GM13976 (cell line): Measurements from ENCODE around the gene RFC4.

Source experiments
- DNase-seq: peaks from one replicate; pipeline ENCODE4 v3.0.0; 2012; ENCODE audit warnings: low spot score
- CTCF ChIP-seq: IDR thresholded peaks from 2 replicates; pipeline ENCODE4 v1.5.1; 2012; ENCODE audit warnings: borderline replicate concordance, mild to moderate bottlenecking; ENCODE audit not compliant: insufficient read depth; ENCODE audit errors: extremely low read depth, missing control alignments, control extremely low read depth
- in situ Hi-C: fragments of 300-500 bp; cut with MboI; formaldehyde crosslinking; loops from one replicate; pipeline ENCODE4 v1.12.0; 2022; ENCODE audit warnings: low sequenced_read_pairs, mixed read lengths, inconsistent platforms; ENCODE audit not compliant: unreplicated experiment

The RFC4 gene

GRCh38 chr3:186802701-186803100 lies 3.6 kb downstream of the RFC4 start:
- TF ChIP-seq CTCF: no peak
- in situ Hi-C loops: no loop called here
- DNase-seq: no peak

GRCh38 chr3:186800285-186800684 lies 6.0 kb downstream of the RFC4 start:
- in situ Hi-C loops: no loop called here
- no peak for TF ChIP-seq CTCF
- DNase-seq: no peak

- in situ Hi-C loops: no loop called here
- TF ChIP-seq CTCF: no peak
- no peak for DNase-seq
Observed at GRCh38 chr3:186798239-186798874, 7.9 kb downstream of the RFC4 start.

GRCh38 chr3:186790261-186790981 lies 15.9 kb downstream of the RFC4 start:
- no peak for DNase-seq
- in situ Hi-C loops: no loop called here
- no peak for TF ChIP-seq CTCF

DNA sequence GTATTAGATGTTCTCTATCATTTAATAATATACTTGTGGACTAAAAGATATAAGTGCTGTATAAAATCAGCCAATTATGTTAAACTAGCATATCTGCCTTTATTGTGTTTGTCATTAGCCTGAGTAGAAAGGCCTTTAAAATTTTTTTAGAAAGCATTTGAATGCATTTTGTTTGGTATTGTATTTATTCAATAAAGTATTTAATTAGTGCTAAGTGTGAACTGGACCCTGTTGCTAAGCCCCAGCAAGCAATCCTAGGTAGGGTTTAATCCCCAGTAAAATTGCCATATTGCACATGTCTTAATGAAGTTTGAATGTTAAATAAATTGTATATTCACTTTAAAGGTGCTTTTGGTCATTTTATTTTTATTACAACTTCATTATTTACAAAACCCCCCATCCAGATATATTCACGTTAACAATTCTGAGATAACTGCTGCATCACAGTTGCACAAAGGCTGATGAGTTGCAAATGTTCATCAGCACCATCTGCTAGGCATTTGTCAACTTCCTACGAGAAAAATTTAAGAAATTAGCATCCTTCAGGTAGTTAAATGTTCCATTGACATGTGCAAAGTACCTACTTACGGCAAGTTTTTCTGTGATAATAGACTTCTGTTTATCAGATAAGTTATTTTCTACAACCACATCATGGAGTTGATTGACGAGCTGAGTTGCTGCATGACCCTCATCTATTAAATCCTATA lies 16.6 kb downstream of the RFC4 start:
- DNase-seq: no peak
- no peak for TF ChIP-seq CTCF
- in situ Hi-C loops: no loop called here

GRCh38 chr3:186788482-186789370 lies 17.6 kb downstream of the RFC4 start:
- no peak for DNase-seq
- no peak for TF ChIP-seq CTCF
- in situ Hi-C loops: no loop called here
